ENCODE results near the gene ARHGAP42. TPM values are rescaled to one million over a fixed set of nuclear protein-coding genes. Genes with fewer than 3 reads are reported as not detected.

ARHGAP42 gene
- total and polyA plus RNA-seq, 8 donors = 0.76 to 4.9 (median 1.8) TPM

GRCh38 chr11:100869328-100869727 lies 182.2 kb downstream of the ARHGAP42 start:
- H3K27me3 ChIP-seq = no peaks in the 10 kb centered on the region
- no peaks in the 10 kb centered on the region for H3K36me3 ChIP-seq
- no peaks in the 10 kb centered on the region for H3K4me1 ChIP-seq
- TF ChIP-seq CTCF (IDR thresholded peaks at IDR 0.05) = no peak
- no peaks in the 10 kb centered on the region for H3K9me3 ChIP-seq
- DNase-seq (no peak), ATAC-seq (no peak), FAIRE-seq (no peak)
- no peak overlapping the region for H3K4me3 ChIP-seq
- WGBS, 2 donors = 33 to 48% methylated on average over 1 of the region's 1 CpG
- intact Hi-C loops (cut with DNase I) = loop anchor here in 1 of 3 donors (10.0 kb wide), 1 partner anchor 195 kb away; no protein-coding TSS in a partner anchor
- no peak overlapping the region for H3K27ac ChIP-seq

GRCh38 chr11:100870138-100870537 lies 183.1 kb downstream of the ARHGAP42 start:
- intact Hi-C loops (cut with DNase I) = no loop called here
- H3K27me3 ChIP-seq = no peaks in the 10 kb centered on the region
- no peak overlapping the region for H3K27ac ChIP-seq
- H3K36me3 ChIP-seq = no peaks in the 10 kb centered on the region
- no peak for FAIRE-seq
- WGBS, 2 donors = 66 to 76% methylated on average over 4 of the region's 4 CpGs
- no peak for TF ChIP-seq CTCF (IDR thresholded peaks at IDR 0.05)
- DNase-seq = no peak
- ATAC-seq = no peak
- no peaks in the 10 kb centered on the region for H3K4me1 ChIP-seq
- H3K4me3 ChIP-seq = no peak overlapping the region
- H3K9me3 ChIP-seq = no peaks in the 10 kb centered on the region

- no peak for ATAC-seq
- Histone ChIP-seq H3K9me3 (no peaks in the 10 kb centered on the region), H3K36me3 (no peaks in the 10 kb centered on the region), H3K4me3 (no peak overlapping the region), H3K27me3 (no peaks in the 10 kb centered on the region), H3K4me1 (no peaks in the 10 kb centered on the region), H3K27ac (no peak overlapping the region)
- WGBS, 2 donors = 78 to 83% methylated on average over 3 of the region's 3 CpGs
- no peak for FAIRE-seq
- TF ChIP-seq CTCF (IDR thresholded peaks at IDR 0.05) = no peak
- intact Hi-C loops (cut with DNase I) = no loop called here
- DNase-seq = no peak
Measured at GRCh38 chr11:100872951-100873740, 186.1 kb downstream of the ARHGAP42 start.

DNA sequence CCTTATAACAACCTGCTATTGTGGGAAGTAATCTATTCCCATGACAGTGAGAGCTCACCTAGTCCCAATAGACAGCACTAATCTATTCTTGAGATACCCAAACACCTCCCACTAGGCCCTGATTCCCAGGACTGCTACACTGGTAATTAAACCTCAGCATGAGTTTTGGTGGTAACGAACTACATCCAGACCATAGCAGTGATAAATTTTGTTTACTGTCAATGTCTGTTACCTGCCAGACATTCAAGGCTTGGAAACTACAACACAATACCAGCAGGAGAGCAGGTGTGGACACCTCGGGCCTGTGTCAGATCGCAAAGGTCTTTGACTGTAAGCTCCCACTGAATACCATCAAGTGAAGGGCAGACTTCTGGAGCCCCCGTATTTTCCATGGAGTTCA lies 187.1 kb downstream of the ARHGAP42 start:
- no peak for ATAC-seq
- Histone ChIP-seq H3K27ac (no peak overlapping the region), H3K9me3 (no peaks in the 10 kb centered on the region), H3K4me1 (no peaks in the 10 kb centered on the region), H3K36me3 (no peaks in the 10 kb centered on the region), H3K4me3 (no peak overlapping the region), H3K27me3 (no peaks in the 10 kb centered on the region)
- no peak for TF ChIP-seq CTCF (IDR thresholded peaks at IDR 0.05)
- FAIRE-seq = no peak
- intact Hi-C loops (cut with DNase I) = no loop called here
- 81 to 85% methylated on average over 4 of the region's 4 CpGs for WGBS, 2 donors
- no peak for DNase-seq

- DNase-seq (no peak), FAIRE-seq (no peak), ATAC-seq (no peak)
- H3K4me1 ChIP-seq = no peaks in the 10 kb centered on the region
- no peaks in the 10 kb centered on the region for H3K9me3 ChIP-seq
- H3K27me3 ChIP-seq = no peaks in the 10 kb centered on the region
- H3K36me3 ChIP-seq = no peaks in the 10 kb centered on the region
- TF ChIP-seq CTCF (IDR thresholded peaks at IDR 0.05) = no peak
- 87 to 94% methylated on average over 8 of the region's 8 CpGs for WGBS, 2 donors
- H3K27ac ChIP-seq = no peak overlapping the region
- H3K4me3 ChIP-seq = no peak overlapping the region
- intact Hi-C loops (cut with DNase I) = no loop called here
Measured at GRCh38 chr11:100875521-100875869, 188.4 kb downstream of the ARHGAP42 start.
